ENCODE results near the gene TDRD9.

The TDRD9 gene

DNA sequence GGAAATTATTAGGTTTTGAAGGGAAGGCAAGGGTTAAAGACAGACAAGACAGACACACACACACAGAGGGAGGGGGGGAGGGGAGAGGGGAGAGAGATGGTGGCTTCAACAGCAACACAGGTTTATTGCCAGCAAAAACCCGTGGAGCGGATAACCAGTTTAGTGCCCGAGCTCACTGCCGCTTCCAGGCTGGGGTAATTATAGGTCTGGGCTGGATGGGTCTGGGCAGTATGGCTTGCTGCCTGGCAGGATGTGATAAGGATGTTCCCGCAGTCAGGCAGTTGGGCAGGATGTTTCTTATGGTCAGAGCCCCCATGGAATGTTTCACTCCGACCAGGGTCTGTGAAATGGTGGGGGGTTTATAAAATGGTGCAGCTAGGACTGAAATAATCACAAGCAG is 4.4 kb upstream of the TDRD9 start:
- DNase-seq = peak in 2 of 3 experiments; percentile 51 to 75

DNA sequence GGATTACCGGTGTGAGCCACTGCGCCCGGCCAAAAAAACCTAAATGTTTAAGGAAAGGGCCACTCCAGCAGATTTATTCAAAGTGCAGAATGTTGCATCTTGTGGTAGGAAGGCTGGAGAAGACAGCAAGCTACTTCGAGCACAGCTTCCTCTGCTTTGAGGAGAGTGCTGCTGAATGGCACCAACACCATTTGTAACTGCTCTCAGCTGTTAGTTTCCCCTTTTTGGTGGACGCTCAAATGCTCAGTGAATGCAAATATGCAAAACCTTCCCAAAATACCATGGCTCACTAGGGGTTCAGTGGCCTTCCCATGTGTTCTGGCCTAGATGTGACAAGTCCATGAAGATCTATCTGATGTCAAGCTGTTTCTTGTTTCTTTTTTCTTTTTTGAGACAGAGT is 2.9 kb upstream of the TDRD9 start:
- no peak for DNase-seq

DNA sequence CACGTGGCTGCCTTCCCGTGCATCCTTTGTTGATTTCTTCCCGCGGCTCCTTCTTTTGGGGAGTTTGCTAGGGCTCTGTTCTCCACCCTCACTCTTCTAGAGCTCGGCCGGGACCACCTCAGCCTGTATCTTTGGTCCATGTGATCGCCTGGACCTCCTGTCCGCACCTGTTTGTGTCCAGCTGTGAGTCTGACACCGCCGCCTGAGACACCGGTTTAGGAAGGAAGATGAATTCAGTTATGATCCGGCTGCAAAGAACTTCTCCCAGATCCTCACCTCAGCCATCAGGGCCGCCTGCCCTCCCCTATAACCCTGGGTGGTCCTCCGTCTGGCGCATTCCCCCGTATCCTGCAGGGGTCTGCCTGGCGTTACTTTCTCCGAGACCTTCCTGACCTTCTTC is 690 bp upstream of the TDRD9 start:
- no peak for DNase-seq

DNA sequence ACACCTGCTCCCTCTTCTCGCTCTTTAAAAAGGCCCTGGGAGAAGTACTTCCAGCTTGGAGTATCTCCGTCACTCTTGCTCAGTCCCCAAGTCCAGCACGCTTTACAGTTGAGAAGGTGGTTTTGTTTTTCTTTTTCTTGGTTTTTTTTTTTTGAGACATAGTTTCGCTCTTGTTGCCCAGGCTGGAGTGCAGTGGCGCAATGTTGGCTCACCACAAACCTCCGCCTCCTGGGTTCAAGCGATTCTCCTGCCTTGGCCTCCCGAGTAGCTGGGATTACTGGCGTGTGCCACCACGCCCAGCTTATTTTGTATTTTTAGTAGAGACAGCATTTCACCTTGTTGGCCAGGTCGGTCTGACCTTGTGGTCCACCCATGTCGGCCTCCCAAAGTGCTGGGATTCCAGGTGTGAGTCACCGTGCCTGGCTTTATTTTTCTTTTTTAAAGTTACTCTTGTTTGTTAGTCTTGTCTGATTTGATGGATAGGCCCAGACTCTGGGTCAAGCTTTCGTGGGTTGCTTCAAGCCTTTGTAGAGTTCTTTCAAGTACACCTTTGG is 1.9 kb downstream of the TDRD9 start:
- DNase-seq = no peak

DNA sequence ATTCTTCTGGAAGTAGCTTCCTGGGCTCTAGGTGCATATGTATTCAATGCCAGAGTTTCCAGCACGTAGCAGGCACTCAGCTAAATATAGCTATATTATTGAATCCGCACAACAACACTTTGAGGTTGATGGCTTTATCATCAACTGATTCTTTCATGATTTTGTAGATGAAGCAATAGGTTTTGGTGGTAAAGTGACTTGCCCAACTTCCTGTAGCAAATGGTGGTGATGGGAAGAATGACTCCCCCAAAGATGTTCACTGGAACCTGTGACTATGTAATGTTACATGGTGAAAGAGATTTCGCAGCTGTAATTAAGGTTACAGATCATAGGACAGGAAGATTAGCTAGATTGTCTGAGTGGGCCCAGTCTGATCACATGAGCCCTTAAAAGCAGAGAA is 3.2 kb downstream of the TDRD9 start:
- no peak for DNase-seq

DNA sequence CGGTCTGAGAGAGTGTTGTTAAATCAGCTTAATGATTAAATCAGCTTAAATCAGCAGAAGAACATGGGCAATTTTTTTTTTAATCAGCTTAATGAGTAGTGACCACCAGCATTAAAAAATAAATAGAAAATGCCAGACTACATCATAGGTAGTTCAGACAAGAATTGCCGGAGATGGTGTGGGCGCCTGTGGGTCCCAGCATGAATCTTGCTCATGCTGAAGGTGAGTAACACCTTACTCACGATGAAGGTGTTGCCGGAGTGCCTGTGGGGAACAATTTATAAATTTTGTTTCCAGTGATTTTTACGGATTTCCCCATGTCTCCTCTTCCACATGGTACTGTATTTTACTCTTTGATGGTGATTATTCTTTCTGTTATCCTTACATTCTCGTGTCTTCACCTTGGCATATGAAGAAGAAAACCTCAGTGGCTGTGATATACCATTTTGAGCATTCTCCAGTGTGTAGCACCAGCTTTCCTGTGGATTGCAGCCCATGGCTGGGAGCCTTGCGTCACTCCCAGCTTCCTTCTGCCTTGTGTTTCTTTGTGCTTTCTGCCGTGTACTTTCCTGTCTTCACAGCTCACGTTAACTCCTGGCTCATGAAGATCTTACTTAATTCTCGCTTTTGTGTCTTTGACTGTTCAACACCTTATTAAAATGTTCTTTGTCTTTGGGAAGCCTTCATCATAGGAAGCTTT is 4.7 kb downstream of the TDRD9 start:
- DNase-seq = no peak

DNA sequence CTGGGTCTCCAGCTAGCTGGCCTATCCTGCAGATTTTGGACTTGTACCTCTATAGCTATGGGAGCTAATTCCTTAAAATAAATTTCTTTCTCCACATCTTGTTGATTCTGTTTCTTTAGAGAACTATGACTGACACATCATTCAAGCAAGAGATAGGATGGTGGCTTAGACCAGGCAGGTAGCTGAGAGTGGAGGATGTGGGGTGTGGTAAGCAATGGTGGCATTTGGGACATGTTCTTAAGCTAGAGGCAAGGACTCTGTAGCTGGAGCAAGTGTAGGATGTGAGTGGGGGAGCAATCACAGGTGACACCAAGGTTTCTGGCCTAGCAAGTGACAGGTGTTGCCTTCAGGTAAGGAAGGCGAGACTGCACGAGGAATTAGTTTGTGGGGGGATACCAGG is 6.8 kb downstream of the TDRD9 start:
- no peak for DNase-seq

DNA sequence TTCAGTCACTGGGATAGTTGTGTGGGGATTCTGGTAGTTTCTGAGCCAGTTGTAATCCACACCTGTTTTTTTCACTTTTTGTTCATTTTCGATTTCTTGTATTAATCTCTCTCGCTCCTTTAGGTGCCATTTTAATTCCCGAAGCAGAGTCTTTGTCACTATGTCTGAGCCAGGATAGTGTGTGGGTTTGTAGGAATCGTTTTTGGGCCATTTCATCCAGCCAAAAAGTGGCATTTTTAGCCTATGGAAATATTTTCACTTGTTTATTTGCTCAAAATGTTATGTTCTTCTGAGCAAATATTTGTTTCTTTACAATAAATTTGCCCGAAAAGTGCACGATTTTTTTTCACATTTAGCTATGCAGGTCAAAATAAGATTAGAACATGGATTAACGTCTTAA is 13.2 kb downstream of the TDRD9 start:
- no peak for DNase-seq

DNA sequence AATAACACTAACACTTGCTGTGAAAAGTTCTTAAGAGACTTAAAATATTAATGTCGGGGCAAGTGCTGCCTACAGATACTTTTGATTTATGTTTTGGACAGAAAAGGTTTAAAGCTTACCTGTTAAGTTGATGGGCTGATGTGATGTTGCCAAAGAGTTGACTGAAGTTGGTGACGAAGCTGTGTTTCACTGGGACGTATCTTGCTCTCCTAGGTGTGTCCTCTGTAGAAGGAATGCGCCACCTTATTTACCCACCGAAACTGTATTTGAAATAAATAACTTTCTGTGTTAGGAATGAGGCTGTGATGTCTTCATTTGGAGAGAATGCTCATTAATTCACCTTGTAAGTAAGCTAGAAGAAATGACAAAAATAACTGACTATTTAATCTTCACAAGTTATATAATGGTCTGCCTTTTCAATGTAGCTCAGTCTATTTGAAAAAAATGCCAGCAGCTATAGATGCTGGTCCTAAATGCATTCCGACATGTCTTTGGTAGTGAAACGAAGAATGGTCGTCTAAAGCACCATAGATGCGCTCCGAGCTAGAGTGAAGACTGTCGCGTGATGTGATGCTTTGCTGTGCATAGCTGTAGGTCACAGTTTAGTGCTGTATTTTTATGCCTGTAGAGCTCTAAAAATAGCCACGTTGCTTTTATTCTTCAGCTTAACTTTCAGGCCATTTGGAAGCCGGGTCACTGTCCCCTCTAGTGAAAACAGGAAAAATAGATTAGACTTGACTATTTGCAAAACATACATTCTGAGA is 13.9 kb downstream of the TDRD9 start, which contains the start of gene RD3L:
RD3L (minus strand) TSS at position 557 of the 764 bp plus-strand sequence. CDS start 834 bp downstream, outside the sequence.
- no peak for DNase-seq

DNA sequence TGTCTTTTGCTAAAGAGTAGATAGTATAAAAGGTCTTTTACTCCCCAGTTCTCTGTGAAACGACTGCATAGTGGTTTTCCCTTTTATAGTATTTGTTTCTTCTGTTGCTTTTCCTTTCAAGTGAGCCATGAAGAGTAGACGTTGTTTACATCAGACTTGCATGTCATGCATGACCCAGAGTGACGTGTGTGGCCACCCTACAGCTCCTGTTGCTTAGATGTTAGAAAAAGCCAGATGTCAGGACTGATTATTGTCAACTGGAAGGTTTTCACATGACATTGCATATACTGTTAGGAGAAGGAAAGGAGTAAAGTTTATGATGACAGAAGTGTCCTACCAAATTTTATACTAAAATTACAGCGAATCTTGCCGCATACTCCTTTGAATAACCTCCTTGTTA is 15.4 kb downstream of the TDRD9 start:
- DNase-seq = peak in 1 of 3 experiments; percentile 78

DNA sequence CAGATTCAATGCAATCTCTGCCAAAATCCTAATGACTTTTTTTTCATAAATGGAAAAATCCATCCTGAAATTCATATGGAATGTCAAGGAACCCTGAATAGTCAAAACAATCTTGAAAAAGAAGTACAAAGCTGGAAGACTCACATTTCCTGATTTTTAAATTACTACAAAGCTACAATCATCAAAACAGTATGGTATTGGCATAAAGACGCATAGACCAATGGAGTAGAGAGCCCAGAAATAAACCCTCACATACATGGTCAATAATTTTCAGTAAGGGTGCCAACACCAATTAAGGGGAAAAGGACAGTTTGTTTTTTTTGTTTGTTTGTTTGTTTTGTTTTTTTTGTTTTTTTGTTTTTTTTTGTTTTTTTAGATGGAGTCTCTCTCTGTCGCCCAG is 18.7 kb downstream of the TDRD9 start:
- DNase-seq = no peak

DNA sequence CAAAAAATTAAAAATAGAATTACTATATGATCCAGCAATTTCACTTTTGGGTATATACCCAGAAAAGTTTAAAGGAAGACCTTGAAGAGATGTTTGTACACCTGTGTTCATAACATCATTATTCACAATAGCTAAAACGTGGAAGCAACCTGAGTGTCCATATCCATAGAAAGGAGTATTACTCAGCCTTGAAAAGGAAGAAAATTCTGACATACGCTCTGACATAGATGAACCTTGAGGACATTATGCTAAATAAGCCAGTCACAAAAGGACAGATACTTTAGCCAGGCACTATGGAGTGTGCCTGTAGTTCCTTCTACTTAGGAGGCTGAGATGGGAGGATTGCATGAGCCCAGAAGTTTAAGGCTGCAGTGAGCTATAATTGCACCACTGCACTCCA is 20.2 kb downstream of the TDRD9 start:
- no peak for DNase-seq

DNA sequence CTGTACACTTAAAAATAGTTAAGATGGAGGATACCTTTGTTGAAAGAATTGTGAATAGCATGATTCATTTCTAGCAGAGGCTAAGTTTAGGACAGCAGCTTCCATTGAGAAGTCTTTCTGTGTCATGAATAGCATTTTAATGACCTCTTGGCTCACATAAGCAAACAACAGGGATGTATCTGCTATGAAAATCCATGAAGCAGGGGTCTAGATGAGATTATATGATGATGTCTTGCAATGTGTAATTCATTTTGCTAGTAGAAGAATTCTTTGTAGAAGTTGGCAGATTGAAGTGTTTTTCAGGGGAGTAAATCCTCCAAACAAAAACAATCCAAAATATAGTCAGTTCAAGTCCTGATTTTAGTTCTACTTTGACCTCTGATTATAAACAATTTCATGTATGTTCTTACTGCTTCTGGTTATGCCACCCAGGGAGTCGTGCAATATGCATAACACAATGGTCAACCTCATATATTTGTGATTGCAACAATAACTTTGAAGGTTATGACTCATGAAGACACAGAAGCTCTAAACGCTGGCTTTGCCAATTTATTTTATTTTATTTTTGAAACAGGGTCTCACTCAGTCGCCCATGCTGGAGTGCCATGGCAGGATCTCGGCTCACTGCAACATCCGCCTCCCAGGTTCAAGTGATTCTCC is 21.0 kb downstream of the TDRD9 start:
- no peak for DNase-seq

DNA sequence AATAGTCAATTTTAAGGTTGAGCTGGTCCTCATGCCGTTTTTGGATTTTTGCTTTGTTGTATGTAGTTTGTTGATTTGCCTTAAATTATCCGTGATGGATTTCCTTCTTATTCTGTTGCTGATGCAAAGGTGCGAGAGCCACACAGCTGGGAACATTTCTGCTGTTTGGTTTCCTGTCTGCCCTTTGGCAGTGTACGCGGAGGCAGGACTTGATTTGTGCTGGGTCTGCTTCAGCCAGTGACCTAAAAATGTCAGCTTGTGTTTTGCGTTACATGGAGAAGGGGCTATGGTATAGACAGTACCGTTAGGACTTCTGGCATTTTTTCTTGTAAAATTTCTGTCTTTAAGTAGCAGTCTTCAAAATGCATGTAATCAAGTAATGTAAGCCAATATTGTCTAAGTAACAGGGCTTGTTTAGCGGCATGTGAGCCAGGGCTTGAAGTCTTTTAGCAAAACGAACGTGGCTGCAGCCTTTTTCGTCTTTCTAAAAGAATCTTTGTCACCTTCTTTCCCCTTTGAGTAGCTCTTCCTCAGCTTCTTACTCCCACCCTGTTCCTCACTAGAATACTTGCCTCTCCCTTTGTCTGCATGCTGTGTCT is 32.3 kb downstream of the TDRD9 start:
- DNase-seq = no peak

DNA sequence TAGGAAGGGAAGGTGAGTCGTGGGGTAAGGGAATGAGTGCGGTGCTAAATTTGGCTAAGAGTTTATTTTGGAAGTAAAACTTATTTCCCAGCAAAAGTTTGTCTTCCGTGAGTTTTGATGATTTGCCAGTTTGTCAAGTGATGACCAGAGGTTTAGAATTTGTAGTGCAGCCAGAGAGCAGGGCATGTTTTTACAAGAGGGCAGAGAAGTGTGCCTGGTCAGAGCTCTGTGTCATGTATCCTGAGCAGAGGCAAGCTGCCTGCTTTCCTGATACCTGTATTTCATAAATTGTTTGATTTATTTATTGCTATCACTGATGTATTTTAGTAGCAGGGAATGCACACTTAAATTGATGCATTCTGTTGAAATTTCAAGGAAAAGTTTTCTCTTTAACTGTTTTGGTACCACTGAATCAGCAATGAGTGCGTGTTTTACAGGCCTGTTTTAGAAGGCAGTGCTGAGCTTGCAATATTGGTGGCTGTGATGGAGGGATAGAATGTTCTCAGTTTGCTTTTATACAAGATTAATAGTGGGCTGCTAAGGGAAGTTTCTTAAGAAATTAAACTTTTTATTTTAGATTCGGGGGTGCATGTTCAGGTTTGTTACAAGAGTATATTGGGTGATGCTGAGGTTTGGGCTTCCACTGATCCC is 33.8 kb downstream of the TDRD9 start:
- no peak for DNase-seq

DNA sequence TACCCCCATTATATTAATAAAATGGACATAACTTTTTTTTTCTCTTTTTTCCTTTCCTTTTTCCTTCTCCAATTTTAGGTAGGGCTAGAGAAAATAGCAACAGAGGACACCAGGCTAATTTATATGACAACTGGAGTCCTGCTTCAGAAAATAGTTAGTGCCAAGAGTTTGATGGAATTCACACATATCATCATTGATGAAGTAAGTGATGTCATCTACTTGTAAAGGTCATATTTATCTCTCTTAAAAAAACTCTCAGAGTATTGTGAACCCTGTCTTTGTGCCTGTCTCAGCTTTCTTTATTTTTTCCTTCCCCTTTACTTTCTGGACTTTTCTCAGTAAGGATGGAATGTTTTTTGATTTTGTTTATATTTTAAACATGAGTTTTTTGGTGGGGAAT is 38.4 kb downstream of the TDRD9 start:
- no peak for DNase-seq

DNA sequence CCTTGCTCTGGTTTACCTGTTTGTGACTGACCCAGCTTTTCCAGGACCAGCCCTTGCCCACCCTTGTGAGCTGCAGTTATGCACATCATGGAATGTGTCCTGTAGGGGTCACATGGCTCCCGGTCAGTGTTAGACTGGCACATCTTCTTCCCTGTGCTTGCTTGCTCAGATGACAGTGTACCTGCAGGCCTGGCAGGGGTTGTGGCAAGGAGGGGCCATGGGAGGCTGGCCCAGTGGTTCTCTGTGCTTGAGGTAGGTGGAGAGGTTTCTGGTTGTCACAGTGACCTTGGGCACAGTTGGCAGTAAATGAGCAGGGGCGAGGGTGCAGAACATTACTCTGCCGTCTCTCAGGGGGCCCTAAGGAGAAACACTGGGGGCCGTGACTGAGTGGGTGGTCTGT is 41.7 kb downstream of the TDRD9 start:
- no peak for DNase-seq

DNA sequence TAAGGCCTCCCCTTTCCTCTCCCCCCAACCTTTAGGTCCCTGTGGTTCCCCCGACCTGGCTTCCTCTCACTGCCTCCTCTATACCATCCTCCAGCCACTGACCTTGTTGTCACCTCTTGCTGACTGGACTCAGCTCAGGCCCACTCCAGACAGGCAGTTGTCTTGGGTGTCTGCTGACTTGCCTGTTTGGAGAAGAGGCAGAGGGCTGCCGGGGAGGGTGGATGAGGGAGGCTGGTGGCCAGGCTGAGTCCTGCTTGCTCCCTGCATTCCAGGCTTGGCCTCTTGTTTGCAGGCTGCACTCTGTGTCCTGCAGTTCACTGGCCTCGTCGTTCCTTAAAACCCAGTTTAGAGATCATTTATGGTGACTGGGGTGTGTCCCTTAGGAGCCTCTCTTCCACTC is 45.1 kb downstream of the TDRD9 start:
- no peak for DNase-seq

DNA sequence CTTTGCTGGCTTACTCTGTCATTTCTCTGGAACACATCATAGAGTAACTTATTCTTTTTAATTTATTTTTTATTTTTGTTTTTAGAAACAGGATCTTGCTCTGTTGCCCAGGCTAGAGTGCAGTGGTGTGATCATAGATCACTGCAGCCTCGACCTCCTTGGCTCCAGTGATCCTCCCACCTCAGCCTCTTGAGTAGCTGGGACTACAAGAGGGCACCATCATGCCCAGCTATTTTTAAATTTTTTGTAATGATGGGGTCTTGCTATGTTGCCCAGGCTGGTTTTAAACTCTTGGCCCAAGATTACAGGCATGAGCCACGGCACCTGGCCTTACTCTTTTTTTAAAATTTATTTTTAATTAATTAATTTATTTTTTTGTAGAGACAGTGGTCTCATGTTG is 46.3 kb downstream of the TDRD9 start:
- DNase-seq = no peak

DNA sequence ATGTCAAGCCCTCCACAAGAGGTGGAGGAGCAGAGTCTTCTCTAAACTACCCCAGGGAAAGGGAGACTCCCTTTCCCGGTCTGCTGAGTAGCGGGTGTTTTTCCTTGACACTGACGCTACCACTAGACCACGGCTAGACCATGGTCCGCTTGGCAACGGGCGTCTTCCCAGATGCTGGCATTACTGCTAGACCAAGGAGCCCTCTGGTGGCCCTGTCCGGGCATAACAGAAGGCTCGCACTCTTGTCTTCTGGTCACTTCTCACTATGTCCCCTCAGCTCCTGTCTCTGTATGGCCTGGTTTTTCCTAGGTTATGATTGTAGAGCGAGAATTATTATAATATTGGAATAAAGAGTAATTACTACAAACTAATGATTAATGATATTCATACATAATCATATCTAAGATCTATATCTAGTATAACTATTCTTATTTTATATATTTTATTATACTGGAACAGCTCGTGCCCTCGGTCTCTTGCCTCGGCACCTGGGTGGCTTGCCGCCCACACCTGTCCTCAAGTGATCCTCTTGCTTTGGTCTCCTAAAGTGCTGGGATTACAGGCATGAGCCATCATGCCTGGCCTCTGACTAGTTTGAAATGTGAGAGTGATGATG is 52.5 kb downstream of the TDRD9 start:
- peak in 2 of 3 experiments; percentile 8 to 12 for DNase-seq

DNA sequence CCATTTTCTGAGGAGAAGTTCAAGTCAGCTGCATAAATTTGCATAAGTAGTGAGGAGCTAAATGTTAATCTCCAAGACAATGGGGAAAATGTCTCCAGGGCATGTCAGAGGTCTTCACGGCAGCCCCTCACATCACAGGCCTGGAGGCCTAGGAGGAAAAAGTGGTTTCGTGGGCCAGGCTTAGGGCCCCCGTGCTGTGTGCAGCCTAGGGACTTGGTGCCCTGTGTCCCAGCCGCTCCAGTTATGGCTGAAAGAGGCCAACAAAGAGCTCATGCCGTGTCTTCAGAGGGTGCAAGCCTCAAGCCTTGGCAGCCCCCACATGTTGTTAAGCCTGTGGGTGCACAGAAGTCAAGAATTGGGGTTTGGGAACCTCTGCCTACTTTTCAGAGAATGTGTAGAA is 55.9 kb downstream of the TDRD9 start:
- no peak for DNase-seq

DNA sequence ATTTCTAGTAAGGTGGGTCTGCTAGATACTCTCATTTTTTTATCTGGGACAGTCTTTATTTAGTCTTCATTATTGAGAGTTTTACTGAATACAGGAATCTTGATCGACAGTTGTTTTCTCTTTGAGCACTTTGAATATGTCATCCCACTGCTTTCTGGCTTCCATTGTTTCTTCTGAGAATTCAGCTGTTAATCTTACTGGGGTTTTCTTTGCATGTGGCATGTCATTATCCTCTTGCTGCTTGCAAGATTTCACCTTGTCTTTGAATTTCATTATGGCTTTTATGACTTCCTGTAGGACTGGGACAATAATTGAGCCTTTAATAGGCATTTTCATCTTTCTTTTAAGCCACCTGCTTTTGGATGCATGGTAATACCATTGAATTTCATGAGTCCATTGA is 60.8 kb downstream of the TDRD9 start:
- no peak for DNase-seq
